ENCODE measurements around the gene ZNF69. TPM values are rescaled to one million over a fixed set of nuclear protein-coding genes. Genes with fewer than 3 reads are reported as not detected.

ZNF69 gene
- total and polyA plus RNA-seq, 2 of the 13 experiments (the other 11 are each of a cell fraction or from before 2014, with no cell fraction given) = 9.6 to 21.0 TPM

DNA sequence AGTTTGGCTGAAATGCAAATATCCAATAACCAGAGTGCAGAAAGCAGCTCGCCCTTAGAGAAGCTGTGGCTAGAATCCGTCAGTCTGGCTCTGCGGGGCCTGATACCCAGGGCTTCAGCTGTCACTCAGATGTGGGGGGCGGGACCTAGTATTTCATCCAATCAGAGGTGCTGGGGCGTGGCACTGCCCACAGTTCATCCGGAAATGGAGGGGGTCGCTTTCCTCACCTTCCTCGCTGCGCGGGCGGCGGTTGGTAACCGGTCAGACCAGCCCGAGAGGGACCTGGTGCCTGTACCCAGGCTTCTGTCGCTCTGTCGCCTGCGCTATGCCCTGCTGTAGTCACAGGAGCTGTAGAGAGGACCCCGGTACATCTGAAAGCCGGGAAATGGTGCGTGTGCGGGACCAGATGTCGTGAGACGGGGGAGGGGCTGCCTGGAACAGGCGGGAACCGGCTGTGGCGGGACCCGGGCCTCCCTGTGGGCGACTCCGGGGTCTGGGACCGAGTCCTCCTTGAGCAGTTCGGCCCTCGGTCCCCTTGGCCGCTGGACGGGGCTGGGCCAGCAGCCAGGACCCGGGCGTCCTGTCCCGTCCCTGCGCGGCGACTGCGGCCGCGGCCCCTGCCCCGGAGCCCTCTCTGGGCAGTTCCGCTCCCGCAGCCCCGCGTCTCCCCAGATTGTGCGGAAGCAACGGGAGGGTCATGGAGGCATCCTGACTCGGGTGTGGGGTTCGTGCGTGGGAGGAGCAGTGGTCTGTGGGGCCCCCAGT is 37.5 kb downstream of the ZNF69 start, which contains the start of gene ZNF700 (continued):
- TF ChIP-seq ZKSCAN1 (IDR thresholded peaks at IDR 0.05; ENCODE audit: low read length) = no peak
- TF ChIP-seq, protein P1, sequence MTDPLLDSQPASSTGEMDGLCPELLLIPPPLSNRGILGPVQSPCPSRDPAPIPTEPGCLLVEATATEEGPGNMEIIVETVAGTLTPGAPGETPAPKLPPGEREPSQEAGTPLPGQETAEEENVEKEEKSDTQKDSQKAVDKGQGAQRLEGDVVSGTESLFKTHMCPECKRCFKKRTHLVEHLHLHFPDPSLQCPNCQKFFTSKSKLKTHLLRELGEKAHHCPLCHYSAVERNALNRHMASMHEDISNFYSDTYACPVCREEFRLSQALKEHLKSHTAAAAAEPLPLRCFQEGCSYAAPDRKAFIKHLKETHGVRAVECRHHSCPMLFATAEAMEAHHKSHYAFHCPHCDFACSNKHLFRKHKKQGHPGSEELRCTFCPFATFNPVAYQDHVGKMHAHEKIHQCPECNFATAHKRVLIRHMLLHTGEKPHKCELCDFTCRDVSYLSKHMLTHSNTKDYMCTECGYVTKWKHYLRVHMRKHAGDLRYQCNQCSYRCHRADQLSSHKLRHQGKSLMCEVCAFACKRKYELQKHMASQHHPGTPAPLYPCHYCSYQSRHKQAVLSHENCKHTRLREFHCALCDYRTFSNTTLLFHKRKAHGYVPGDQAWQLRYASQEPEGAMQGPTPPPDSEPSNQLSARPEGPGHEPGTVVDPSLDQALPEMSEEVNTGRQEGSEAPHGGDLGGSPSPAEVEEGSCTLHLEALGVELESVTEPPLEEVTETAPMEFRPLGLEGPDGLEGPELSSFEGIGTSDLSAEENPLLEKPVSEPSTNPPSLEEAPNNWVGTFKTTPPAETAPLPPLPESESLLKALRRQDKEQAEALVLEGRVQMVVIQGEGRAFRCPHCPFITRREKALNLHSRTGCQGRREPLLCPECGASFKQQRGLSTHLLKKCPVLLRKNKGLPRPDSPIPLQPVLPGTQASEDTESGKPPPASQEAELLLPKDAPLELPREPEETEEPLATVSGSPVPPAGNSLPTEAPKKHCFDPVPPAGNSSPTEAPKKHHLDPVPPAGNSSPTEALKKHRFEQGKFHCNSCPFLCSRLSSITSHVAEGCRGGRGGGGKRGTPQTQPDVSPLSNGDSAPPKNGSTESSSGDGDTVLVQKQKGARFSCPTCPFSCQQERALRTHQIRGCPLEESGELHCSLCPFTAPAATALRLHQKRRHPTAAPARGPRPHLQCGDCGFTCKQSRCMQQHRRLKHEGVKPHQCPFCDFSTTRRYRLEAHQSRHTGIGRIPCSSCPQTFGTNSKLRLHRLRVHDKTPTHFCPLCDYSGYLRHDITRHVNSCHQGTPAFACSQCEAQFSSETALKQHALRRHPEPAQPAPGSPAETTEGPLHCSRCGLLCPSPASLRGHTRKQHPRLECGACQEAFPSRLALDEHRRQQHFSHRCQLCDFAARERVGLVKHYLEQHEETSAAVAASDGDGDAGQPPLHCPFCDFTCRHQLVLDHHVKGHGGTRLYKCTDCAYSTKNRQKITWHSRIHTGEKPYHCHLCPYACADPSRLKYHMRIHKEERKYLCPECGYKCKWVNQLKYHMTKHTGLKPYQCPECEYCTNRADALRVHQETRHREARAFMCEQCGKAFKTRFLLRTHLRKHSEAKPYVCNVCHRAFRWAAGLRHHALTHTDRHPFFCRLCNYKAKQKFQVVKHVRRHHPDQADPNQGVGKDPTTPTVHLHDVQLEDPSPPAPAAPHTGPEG (CRISPR knock-in tag; IDR thresholded peaks at IDR 0.05) = peak; percentile 64; the same call in 1 of the 2 replicates
- TF ChIP-seq, protein P2, sequence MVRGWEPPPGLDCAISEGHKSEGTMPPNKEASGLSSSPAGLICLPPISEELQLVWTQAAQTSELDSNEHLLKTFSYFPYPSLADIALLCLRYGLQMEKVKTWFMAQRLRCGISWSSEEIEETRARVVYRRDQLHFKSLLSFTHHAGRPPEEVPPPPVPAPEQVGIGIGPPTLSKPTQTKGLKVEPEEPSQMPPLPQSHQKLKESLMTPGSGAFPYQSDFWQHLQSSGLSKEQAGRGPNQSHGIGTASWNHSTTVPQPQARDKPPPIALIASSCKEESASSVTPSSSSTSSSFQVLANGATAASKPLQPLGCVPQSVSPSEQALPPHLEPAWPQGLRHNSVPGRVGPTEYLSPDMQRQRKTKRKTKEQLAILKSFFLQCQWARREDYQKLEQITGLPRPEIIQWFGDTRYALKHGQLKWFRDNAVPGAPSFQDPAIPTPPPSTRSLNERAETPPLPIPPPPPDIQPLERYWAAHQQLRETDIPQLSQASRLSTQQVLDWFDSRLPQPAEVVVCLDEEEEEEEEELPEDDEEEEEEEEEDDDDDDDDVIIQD (CRISPR knock-in tag; IDR thresholded peaks at IDR 0.05; ENCODE audit: low read depth) = no peak
- no peak for TF ChIP-seq ZNF839 (CRISPR knock-in tag; IDR thresholded peaks at IDR 0.05; ENCODE audit: borderline replicate concordance)
- TF ChIP-seq, protein P3, sequence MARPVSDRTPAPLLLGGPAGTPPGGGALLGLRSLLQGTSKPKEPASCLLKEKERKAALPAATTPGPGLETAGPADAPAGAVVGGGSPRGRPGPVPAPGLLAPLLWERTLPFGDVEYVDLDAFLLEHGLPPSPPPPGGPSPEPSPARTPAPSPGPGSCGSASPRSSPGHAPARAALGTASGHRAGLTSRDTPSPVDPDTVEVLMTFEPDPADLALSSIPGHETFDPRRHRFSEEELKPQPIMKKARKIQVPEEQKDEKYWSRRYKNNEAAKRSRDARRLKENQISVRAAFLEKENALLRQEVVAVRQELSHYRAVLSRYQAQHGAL (CRISPR knock-in tag; IDR thresholded peaks at IDR 0.05; ENCODE audit: not compliant biosample characterization) = no peak
- TF ChIP-seq ZNF737 (CRISPR knock-in tag; IDR thresholded peaks at IDR 0.05; ENCODE audit: borderline replicate concordance) = no peak
- no peak; the same call in none of the 2 replicates for TF ChIP-seq ZNF782 (CRISPR knock-in tag; IDR thresholded peaks at IDR 0.05; ENCODE audit: borderline replicate concordance)
- TF ChIP-seq, protein P4, sequence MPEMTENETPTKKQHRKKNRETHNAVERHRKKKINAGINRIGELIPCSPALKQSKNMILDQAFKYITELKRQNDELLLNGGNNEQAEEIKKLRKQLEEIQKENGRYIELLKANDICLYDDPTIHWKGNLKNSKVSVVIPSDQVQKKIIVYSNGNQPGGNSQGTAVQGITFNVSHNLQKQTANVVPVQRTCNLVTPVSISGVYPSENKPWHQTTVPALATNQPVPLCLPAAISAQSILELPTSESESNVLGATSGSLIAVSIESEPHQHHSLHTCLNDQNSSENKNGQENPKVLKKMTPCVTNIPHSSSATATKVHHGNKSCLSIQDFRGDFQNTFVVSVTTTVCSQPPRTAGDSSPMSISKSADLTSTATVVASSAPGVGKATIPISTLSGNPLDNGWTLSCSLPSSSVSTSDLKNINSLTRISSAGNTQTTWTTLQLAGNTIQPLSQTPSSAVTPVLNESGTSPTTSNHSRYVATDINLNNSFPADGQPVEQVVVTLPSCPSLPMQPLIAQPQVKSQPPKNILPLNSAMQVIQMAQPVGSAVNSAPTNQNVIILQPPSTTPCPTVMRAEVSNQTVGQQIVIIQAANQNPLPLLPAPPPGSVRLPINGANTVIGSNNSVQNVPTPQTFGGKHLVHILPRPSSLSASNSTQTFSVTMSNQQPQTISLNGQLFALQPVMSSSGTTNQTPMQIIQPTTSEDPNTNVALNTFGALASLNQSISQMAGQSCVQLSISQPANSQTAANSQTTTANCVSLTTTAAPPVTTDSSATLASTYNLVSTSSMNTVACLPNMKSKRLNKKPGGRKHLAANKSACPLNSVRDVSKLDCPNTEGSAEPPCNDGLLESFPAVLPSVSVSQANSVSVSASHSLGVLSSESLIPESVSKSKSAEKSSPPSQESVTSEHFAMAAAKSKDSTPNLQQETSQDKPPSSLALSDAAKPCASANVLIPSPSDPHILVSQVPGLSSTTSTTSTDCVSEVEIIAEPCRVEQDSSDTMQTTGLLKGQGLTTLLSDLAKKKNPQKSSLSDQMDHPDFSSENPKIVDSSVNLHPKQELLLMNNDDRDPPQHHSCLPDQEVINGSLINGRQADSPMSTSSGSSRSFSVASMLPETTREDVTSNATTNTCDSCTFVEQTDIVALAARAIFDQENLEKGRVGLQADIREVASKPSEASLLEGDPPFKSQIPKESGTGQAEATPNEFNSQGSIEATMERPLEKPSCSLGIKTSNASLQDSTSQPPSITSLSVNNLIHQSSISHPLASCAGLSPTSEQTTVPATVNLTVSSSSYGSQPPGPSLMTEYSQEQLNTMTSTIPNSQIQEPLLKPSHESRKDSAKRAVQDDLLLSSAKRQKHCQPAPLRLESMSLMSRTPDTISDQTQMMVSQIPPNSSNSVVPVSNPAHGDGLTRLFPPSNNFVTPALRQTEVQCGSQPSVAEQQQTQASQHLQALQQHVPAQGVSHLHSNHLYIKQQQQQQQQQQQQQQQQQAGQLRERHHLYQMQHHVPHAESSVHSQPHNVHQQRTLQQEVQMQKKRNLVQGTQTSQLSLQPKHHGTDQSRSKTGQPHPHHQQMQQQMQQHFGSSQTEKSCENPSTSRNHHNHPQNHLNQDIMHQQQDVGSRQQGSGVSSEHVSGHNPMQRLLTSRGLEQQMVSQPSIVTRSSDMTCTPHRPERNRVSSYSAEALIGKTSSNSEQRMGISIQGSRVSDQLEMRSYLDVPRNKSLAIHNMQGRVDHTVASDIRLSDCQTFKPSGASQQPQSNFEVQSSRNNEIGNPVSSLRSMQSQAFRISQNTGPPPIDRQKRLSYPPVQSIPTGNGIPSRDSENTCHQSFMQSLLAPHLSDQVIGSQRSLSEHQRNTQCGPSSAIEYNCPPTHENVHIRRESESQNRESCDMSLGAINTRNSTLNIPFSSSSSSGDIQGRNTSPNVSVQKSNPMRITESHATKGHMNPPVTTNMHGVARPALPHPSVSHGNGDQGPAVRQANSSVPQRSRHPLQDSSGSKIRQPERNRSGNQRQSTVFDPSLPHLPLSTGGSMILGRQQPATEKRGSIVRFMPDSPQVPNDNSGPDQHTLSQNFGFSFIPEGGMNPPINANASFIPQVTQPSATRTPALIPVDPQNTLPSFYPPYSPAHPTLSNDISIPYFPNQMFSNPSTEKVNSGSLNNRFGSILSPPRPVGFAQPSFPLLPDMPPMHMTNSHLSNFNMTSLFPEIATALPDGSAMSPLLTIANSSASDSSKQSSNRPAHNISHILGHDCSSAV (CRISPR knock-in tag; IDR thresholded peaks at IDR 0.05; ENCODE audit: borderline replicate concordance) = no peak
- TF ChIP-seq ZNF703 (CRISPR knock-in tag; IDR thresholded peaks at IDR 0.05; ENCODE audit: borderline replicate concordance) = no peak; the same call in 1 of the 2 replicates
- TF ChIP-seq ZNF570 (CRISPR knock-in tag; IDR thresholded peaks at IDR 0.05; ENCODE audit: borderline replicate concordance) = no peak
- TF ChIP-seq CENPX (CRISPR knock-in tag; IDR thresholded peaks at IDR 0.05) = no peak
